ENCODE results near the gene ACTA2.
A peak's percentile ranks its signal among the peaks of the same experiment; 100 is the strongest.

ACTA2 gene

GRCh38 chr10:88958721-88959120, 6.1 kb upstream of the ACTA2 start:
- TF ChIP-seq CTCF (IDR thresholded peaks at IDR 0.05; ENCODE audit: insufficient read depth, low read length, missing control alignments) = no peak
- DNase-seq (ENCODE audit: low read depth, low spot score) = no peak
- no peak overlapping the region for H3K4me3 ChIP-seq (ENCODE audit: low read depth, low read length)
- POLR2A ChIA-PET = no interaction called here
- CTCF ChIA-PET = interaction anchor here (1.8 to 1.9 kb wide), 3 partner anchors 16 to 29 kb away, joined by 4 to 9 read pairs (median 4); no protein-coding TSS in a partner anchor

- ChIA-PET POLR2A (no interaction called here), CTCF (interaction anchor here (1.0 to 2.2 kb wide), 9 partner anchors 9 to 122 kb away, joined by 4 to 6 read pairs (median 4); partner anchors contain the start of gene FAS)
- TF ChIP-seq CTCF (IDR thresholded peaks at IDR 0.05; ENCODE audit: insufficient read depth, low read length, missing control alignments) = no peak
- H3K4me3 ChIP-seq (ENCODE audit: low read depth, low read length) = no peak overlapping the region
- no peak for DNase-seq (ENCODE audit: low read depth, low spot score)
Measured at GRCh38 chr10:88957381-88957780, 4.8 kb upstream of the ACTA2 start.

- ChIA-PET POLR2A (interaction anchor here (0.7 kb wide), 1 partner anchor 12 kb away, joined by 3 read pairs; no protein-coding TSS in a partner anchor), CTCF (interaction anchor here (0.9 to 2.6 kb wide), 4 partner anchors 9 to 119 kb away, joined by 3 to 9 read pairs (median 4); no protein-coding TSS in a partner anchor)
- H3K4me3 ChIP-seq (ENCODE audit: low read depth, low read length) = no peak overlapping the region
- TF ChIP-seq CTCF (IDR thresholded peaks at IDR 0.05; ENCODE audit: insufficient read depth, low read length, missing control alignments) = no peak
- no peak for DNase-seq (ENCODE audit: low read depth, low spot score)
Measured at GRCh38 chr10:88954458-88955083, 2.0 kb upstream of the ACTA2 start.

GRCh38 chr10:88953662-88954061, 1.1 kb upstream of the ACTA2 start:
- DNase-seq (ENCODE audit: low read depth, low spot score) = no peak
- no peak for TF ChIP-seq CTCF (IDR thresholded peaks at IDR 0.05; ENCODE audit: insufficient read depth, low read length, missing control alignments)
- POLR2A ChIA-PET = interaction anchor here (0.7 kb wide), 1 partner anchor 13 kb away, joined by 3 read pairs; no protein-coding TSS in a partner anchor
- CTCF ChIA-PET = interaction anchor here (0.9 to 2.6 kb wide), 7 partner anchors 10 to 261 kb away, joined by 3 to 9 read pairs (median 3); no protein-coding TSS in a partner anchor
- H3K4me3 ChIP-seq (ENCODE audit: low read depth, low read length) = no peak overlapping the region

- H3K4me3 ChIP-seq (ENCODE audit: low read depth, low read length) = peak overlapping the region; percentile 74
Measured at GRCh38 chr10:88949912-88950837, 2.4 kb downstream of the ACTA2 start.

More at GRCh38 chr10:88949912-88950837, 2.4 kb downstream of the ACTA2 start:
- no peak for TF ChIP-seq CTCF (IDR thresholded peaks at IDR 0.05; ENCODE audit: insufficient read depth, low read length, missing control alignments)
- ChIA-PET POLR2A (interaction anchor here (0.6 to 0.8 kb wide), 2 partner anchors 24 to 40 kb away, joined by 3 read pairs; partner anchors contain the start of gene FAS), CTCF (interaction anchor here (0.7 to 1.8 kb wide), 7 partner anchors 8 to 264 kb away, joined by 3 to 6 read pairs (median 3); no protein-coding TSS in a partner anchor)
- no peak for DNase-seq (ENCODE audit: low read depth, low spot score)
